Colonic mucosa (tissue), 4 donors: ENCODE measurements around the gene ATP1A4. TPM values are rescaled to one million over a fixed set of nuclear protein-coding genes. Genes with fewer than 3 reads are reported as not detected.
A peak's percentile ranks its signal among the peaks of the same experiment; 100 is the strongest.

Source experiments
- DNase-seq: peaks from one replicate; pipeline ENCODE4 v3.0.0-alpha.2; 2020
- H3K27ac ChIP-seq: fragments of 200-600 bp; one replicate; pipeline ENCODE4 v1.8.0; 2021
- H3K27me3 ChIP-seq: fragments of 200-600 bp; one replicate; pipeline ENCODE4 v1.8.0; 2021
- H3K36me3 ChIP-seq: fragments of 200-600 bp; one replicate; pipeline ENCODE4 v1.8.0; 2021
- H3K4me1 ChIP-seq: fragments of 200-600 bp; one replicate; pipeline ENCODE4 v1.8.0; 2021; ENCODE audit warnings: mild to moderate bottlenecking
- H3K4me3 ChIP-seq: fragments of 200-600 bp; one replicate; pipeline ENCODE4 v1.8.0; 2021
- H3K9ac ChIP-seq, 2 donors: one replicate each; pipeline ENCODE4 v1.7.0; 2013; ENCODE audit warnings: control low read depth in 2 of 2, low read depth in 2 of 2, low read length in 2 of 2
- H3K9me3 ChIP-seq: fragments of 200-600 bp; one replicate; pipeline ENCODE4 v1.8.0; 2021
- CTCF ChIP-seq: fragments of 200-600 bp; IDR thresholded peaks from one replicate; pipeline ENCODE4 v1.8.0; 2022; ENCODE audit warnings: antibody characterized with exemption, mild to moderate bottlenecking
- intact Hi-C: fragments of 100-400 bp; cut with DNase I; formaldehyde crosslinking; loops from one replicate; pipeline ENCODE4 v1.14.1; 2022
- total RNA-seq, 2 donors: library from RNA; stranded (reverse); fragmentation: NEBNext Ultra II Directional in 1 of 2; extraction: Animal tissue kit (Norgen Biotek cat#: 25700) in 1 of 2; gene quantifications; one replicate each; pipeline ENCODE4 v1.2.1, GENCODE V29; 2021
- donor health status: healthy.
- donor health status: DM: no; HTN: no; CAD: no.
- donor health status: DM: no; HTN: no; CAD: no.

Gene ATP1A4
- total RNA-seq = not detected

GRCh38 chr1:160151303-160151702, at the start of gene ATP1A4:
ATP1A4 (plus strand) TSS chr1:160151603; CDS start chr1:160152041, 438 bp downstream.
- TF ChIP-seq CTCF = no peak
- no peaks in the 10 kb centered on the region for H3K27me3 ChIP-seq
- H3K36me3 ChIP-seq = no peaks in the 10 kb centered on the region
- no peaks in the 10 kb centered on the region for H3K4me1 ChIP-seq
- H3K4me3 ChIP-seq = no peak within 1 kb of the TSS
- no peak within 1 kb of the TSS for H3K27ac ChIP-seq
- intact Hi-C loops = no loop called here
- H3K9me3 ChIP-seq = no peaks in the 10 kb centered on the region
- DNase-seq = no peak
- no peak within 1 kb of the TSS for H3K9ac ChIP-seq

- Histone ChIP-seq H3K36me3 (no peaks in the 10 kb centered on the region), H3K27ac (no peak overlapping the region), H3K9me3 (no peaks in the 10 kb centered on the region), H3K27me3 (no peaks in the 10 kb centered on the region), H3K9ac (peak overlapping the region in 1 of 2 donors; percentile 56), H3K4me3 (no peak overlapping the region), H3K4me1 (peaks cover 12% of the 10 kb centered on the region)
- DNase-seq = no peak
- intact Hi-C loops = loop anchor here (5.0 to 10.0 kb wide), 3 partner anchors 93 to 190 kb away; partner anchors contain the start of gene CASQ1
- no peak for TF ChIP-seq CTCF
Observed at GRCh38 chr1:160101717-160102522, 49.5 kb upstream of the ATP1A4 start.

- intact Hi-C loops = loop anchor here (5.0 to 10.0 kb wide), 3 partner anchors 91 to 188 kb away; partner anchors contain the start of gene CASQ1
- no peak overlapping the region for H3K27ac ChIP-seq
- peaks cover 4% of the 10 kb centered on the region for H3K4me1 ChIP-seq
- TF ChIP-seq CTCF = no peak
- no peak overlapping the region for H3K9ac ChIP-seq
- no peaks in the 10 kb centered on the region for H3K27me3 ChIP-seq
- H3K9me3 ChIP-seq = no peaks in the 10 kb centered on the region
- no peak overlapping the region for H3K4me3 ChIP-seq
- no peak for DNase-seq
- H3K36me3 ChIP-seq = no peaks in the 10 kb centered on the region
Observed at GRCh38 chr1:160103658-160104408, 47.6 kb upstream of the ATP1A4 start.

GRCh38 chr1:160104486-160104885, 46.9 kb upstream of the ATP1A4 start:
- no peaks in the 10 kb centered on the region for H3K9me3 ChIP-seq
- no peak overlapping the region for H3K9ac ChIP-seq
- no peaks in the 10 kb centered on the region for H3K36me3 ChIP-seq
- no peak for TF ChIP-seq CTCF
- intact Hi-C loops = loop anchor here (5.0 to 10.0 kb wide), 3 partner anchors 90 to 188 kb away; partner anchors contain the start of gene CASQ1
- H3K27ac ChIP-seq = no peak overlapping the region
- H3K4me1 ChIP-seq = peaks cover 4% of the 10 kb centered on the region
- no peaks in the 10 kb centered on the region for H3K27me3 ChIP-seq
- no peak for DNase-seq
- H3K4me3 ChIP-seq = no peak overlapping the region

- Histone ChIP-seq H3K9me3 (no peaks in the 10 kb centered on the region), H3K4me3 (no peak overlapping the region), H3K36me3 (no peaks in the 10 kb centered on the region), H3K9ac (no peak overlapping the region), H3K27me3 (no peaks in the 10 kb centered on the region), H3K4me1 (peaks cover 4% of the 10 kb centered on the region), H3K27ac (no peak overlapping the region)
- DNase-seq = no peak
- TF ChIP-seq CTCF = no peak
- intact Hi-C loops = loop anchor here (10.0 kb wide), 1 partner anchor 90 kb away; the partner anchor contains the start of gene CASQ1
Observed at GRCh38 chr1:160105155-160105554, 46.2 kb upstream of the ATP1A4 start.
